Measurements from ENCODE around the gene DLL1. TPM values are rescaled to one million over a fixed set of nuclear protein-coding genes. Genes with fewer than 3 reads are reported as not detected.

The DLL1 gene
- total and polyA plus RNA-seq, 7 donors = 1.5 to 5.3 (median 2.9) TPM

DNA sequence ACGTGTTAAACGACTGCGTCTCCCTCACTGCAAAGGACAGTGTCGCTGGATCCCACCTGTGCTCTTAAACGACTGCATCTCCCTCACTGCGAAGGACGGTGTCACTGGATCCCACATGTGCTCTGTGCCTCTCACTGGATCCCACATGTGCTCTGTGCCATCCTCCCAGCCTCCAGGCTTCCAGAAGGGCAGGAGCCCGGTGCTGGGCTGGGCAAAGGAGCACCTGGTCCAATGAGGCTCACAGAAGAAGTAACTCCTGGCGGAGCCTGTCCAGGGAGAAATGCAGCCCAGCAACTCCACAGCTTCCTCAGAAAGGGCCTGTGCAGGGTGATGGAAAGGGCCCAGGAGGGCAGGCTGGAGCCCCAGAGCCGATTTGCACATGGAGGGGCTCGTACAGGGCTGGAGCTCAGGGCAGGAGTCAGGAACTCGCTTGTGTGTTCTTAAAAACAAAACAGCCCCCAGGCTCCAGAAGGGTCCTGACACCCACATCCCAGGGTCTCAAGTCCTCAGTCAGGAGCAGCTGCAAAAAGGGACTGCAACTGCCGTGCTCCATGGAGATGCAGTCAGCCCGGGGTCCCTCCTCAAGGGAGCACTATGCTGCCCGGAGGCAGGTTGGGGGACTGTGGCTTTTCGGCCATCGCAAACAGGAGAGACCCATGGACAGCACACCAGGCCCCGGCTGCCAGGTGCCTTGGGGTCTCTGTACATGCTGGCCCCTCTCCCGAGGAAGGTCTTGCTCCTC is 52.7 kb downstream of the DLL1 start:
- H3K27ac ChIP-seq = no peak overlapping the region
- WGBS, 3 donors = 87 to 89% (median 87%) methylated on average over 19 of the region's 19 CpGs
- no peaks in the 10 kb centered on the region for H3K4me1 ChIP-seq
- TF ChIP-seq CTCF (IDR thresholded peaks at IDR 0.05) = no peak
- H3K27me3 ChIP-seq (ENCODE audit: insufficient read depth in 3 of 3, low read length in 2 of 3) = no peaks in the 10 kb centered on the region
- ATAC-seq (no peak), DNase-seq (no peak)
- intact Hi-C loops (cut with DNase I) = no loop called here
- H3K9me3 ChIP-seq = no peaks in the 10 kb centered on the region
- H3K36me3 ChIP-seq (ENCODE audit: insufficient read depth in 1 of 2, low read depth in 1 of 2) = no peaks in the 10 kb centered on the region
- no peak overlapping the region for H3K4me3 ChIP-seq

GRCh38 chr6:170236131-170236836 is 54.6 kb downstream of the DLL1 start:
- Histone ChIP-seq H3K27ac (no peak overlapping the region), H3K4me3 (no peak overlapping the region), H3K9me3 (no peaks in the 10 kb centered on the region), H3K36me3 (ENCODE audit: insufficient read depth in 1 of 2, low read depth in 1 of 2) (no peaks in the 10 kb centered on the region), H3K27me3 (ENCODE audit: insufficient read depth in 3 of 3, low read length in 2 of 3) (no peaks in the 10 kb centered on the region), H3K4me1 (no peaks in the 10 kb centered on the region)
- ATAC-seq (no peak), DNase-seq (no peak)
- intact Hi-C loops (cut with DNase I) = no loop called here
- TF ChIP-seq CTCF (IDR thresholded peaks at IDR 0.05) = no peak
- 84 to 89% (median 88%) methylated on average over 20 to 24 of the region's 24 CpGs for WGBS, 3 donors

DNA sequence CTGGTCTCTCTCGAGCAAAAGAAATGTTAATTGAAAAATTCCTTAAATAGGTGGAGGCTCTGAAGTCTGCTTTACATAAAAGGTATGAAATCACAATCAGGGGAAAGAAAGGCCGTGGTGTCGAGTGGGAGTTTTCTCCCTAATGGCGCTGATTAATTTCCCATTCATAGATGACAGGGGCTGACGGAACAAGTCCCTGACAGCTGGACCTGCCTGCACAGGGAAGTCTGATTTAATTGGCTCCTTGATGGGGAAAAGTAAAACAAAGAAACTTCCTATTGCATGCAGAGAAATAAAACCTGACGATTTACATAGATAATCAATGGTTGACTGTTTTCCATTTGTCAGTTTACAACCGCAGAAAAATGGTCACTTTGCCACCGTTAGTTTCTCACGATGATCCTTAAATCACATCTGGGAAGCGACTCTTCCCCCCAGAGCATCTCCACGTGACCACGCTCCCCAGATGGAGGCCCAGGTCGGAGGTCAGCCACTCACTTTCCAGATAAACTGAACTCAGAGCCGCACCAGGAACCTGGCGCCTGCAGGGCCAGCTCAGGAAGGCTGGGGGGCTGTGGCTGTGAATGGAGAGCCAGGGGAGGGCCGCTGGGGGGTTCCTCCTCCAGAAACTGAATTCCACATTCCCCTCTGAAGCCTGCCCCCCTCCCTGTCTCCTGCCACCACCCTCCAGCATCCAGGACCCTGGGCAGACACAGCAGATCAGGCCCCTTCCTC is 55.3 kb downstream of the DLL1 start:
- ATAC-seq = no peak
- H3K4me1 ChIP-seq = peaks cover 5% of the 10 kb centered on the region
- intact Hi-C loops (cut with DNase I) = no loop called here
- H3K4me3 ChIP-seq = no peak overlapping the region
- WGBS, 3 donors = 74 to 80% (median 76%) methylated on average over 15 to 16 of the region's 16 CpGs
- no peak for TF ChIP-seq CTCF (IDR thresholded peaks at IDR 0.05)
- no peaks in the 10 kb centered on the region for H3K27me3 ChIP-seq (ENCODE audit: insufficient read depth in 3 of 3, low read length in 2 of 3)
- no peaks in the 10 kb centered on the region for H3K36me3 ChIP-seq (ENCODE audit: insufficient read depth in 1 of 2, low read depth in 1 of 2)
- DNase-seq = no peak
- no peaks in the 10 kb centered on the region for H3K9me3 ChIP-seq
- H3K27ac ChIP-seq = no peak overlapping the region

DNA sequence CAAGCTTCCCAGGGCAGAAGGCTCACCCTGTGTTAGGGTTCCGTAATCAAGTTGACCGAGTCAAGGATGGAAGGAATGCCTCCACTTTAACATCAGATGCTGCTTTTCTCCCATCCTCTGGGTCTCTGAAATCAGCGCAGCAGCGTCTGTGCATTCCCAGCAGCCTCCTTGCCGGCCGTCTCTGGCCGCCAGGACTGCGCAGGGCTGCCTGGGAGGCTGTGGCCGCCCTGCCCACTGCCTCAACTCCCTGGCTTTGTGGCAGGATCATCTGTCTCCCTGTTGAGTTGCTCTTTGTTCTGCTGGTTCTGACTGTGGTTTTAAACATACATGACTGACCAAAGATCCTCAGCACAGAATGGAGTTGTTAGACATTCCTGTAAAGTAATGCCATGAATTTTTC is 56.5 kb downstream of the DLL1 start:
- no peak for TF ChIP-seq CTCF (IDR thresholded peaks at IDR 0.05)
- 94 to 98% (median 95%) methylated on average over 9 of the region's 9 CpGs for WGBS, 3 donors
- Histone ChIP-seq H3K27me3 (ENCODE audit: insufficient read depth in 3 of 3, low read length in 2 of 3) (no peaks in the 10 kb centered on the region), H3K9me3 (no peaks in the 10 kb centered on the region), H3K27ac (no peak overlapping the region), H3K36me3 (ENCODE audit: insufficient read depth in 1 of 2, low read depth in 1 of 2) (no peaks in the 10 kb centered on the region), H3K4me1 (peaks cover 17% of the 10 kb centered on the region), H3K4me3 (no peak overlapping the region)
- intact Hi-C loops (cut with DNase I) = no loop called here
- ATAC-seq (no peak), DNase-seq (no peak)

Measured in psoas muscle (tissue), 8 donors.